PC-3 (cell line): Measurements from ENCODE around the gene CTNS. TPM values are rescaled to one million over a fixed set of nuclear protein-coding genes. Genes with fewer than 3 reads are reported as not detected.

ENCODE experiments used
- ATAC-seq: fragments of 200-7000 bp; cut with Tn5 transposase; 2 replicates; pipeline ENCODE4 v1.9.1; 2020; ENCODE audit warnings: mild to moderate bottlenecking, moderate library complexity
- BruUV-seq: library from RNA; stranded (reverse); fragments of 400-500 nt; replicated peaks from 2 replicates; lab custom pipeline; 2021; lab: Mats Ljungman, UMichigan
- CTCF ChIA-PET: fragments of 300-600 bp; sonication (Branson Sonifier 250); formaldehyde crosslinking; loops from one replicate; lab custom pipeline; 2022; ENCODE audit warnings: antibody characterized with exemption; lab: Charles Lee
- POLR2A ChIA-PET: fragments of 300-600 bp; sonication (Branson Sonifier 250); formaldehyde crosslinking; loops from one replicate; lab custom pipeline; 2022; ENCODE audit warnings: antibody characterized with exemption; ENCODE audit not compliant: unreplicated experiment; lab: Charles Lee
- DNase-seq: peaks from one replicate; pipeline ENCODE4 v3.0.0-alpha.2; 2015
- H2AFZ ChIP-seq: fragments of 300-600 bp; sonication (generic); 2 replicates; pipeline ENCODE4 v1.6.0; 2016; ENCODE audit warnings: antibody characterized with exemption, low read length
- H3F3A ChIP-seq: fragments of 300-600 bp; sonication (generic); one replicate; pipeline ENCODE4 v1.6.0; 2017; ENCODE audit warnings: antibody characterized with exemption, low read length, control low read depth, mild to moderate bottlenecking; ENCODE audit not compliant: unreplicated experiment
- H3K27ac ChIP-seq: fragments of 300-600 bp; sonication (generic); 2 replicates; pipeline ENCODE4 v1.5.1; 2016; ENCODE audit warnings: mild to moderate bottlenecking, low read length
- H3K27me3 ChIP-seq: fragments of 300-600 bp; sonication (generic); 2 replicates; pipeline ENCODE4 v1.6.1; 2016; ENCODE audit warnings: low read length, mixed read lengths
- H3K36me3 ChIP-seq: fragments of 300-600 bp; sonication (generic); 2 replicates; pipeline ENCODE4 v1.6.1; 2016; ENCODE audit warnings: low read depth, mixed run types, low read length, mixed read lengths
- H3K4me1 ChIP-seq: fragments of 300-600 bp; sonication (generic); 2 replicates; pipeline ENCODE4 v1.5.1; 2016; ENCODE audit warnings: low read length; ENCODE audit not compliant: insufficient read depth
- H3K4me2 ChIP-seq: fragments of 300-600 bp; sonication (generic); 2 replicates; pipeline ENCODE4 v1.6.0; 2016; ENCODE audit warnings: low read length
- H3K4me3 ChIP-seq: fragments of 300-600 bp; sonication (generic); 2 replicates; pipeline ENCODE4 v1.5.1; 2016; ENCODE audit warnings: mild to moderate bottlenecking, low read length, mixed read lengths
- H3K79me2 ChIP-seq: fragments of 300-600 bp; sonication (generic); 2 replicates; pipeline ENCODE4 v1.6.1; 2017; ENCODE audit warnings: low read length, mixed read lengths
- H3K9ac ChIP-seq: fragments of 300-600 bp; sonication (generic); 2 replicates; pipeline ENCODE4 v1.6.0; 2016; ENCODE audit warnings: mild to moderate bottlenecking, low read length
- H3K9me2 ChIP-seq: fragments of 300-600 bp; sonication (generic); replicated peaks from 2 replicates; pipeline ENCODE4 v1.6.1; 2016; ENCODE audit warnings: mixed run types, low read length, mixed read lengths
- H3K9me3 ChIP-seq: fragments of 300-600 bp; sonication (generic); 2 replicates; pipeline ENCODE4 v1.6.1; 2016; ENCODE audit warnings: low read length, mixed read lengths
- H4K20me1 ChIP-seq: fragments of 300-600 bp; sonication (generic); 2 replicates; pipeline ENCODE4 v1.6.1; 2016; ENCODE audit warnings: low read length, mixed read lengths
- EZH2 ChIP-seq: fragments of 300-600 bp; sonication (generic); IDR thresholded peaks from one replicate; pipeline ENCODE4 v1.6.1; 2017; ENCODE audit warnings: antibody characterized with exemption, mild to moderate bottlenecking, low read length; ENCODE audit not compliant: unreplicated experiment
- EZH2phosphoT487 ChIP-seq: fragments of 300-600 bp; sonication (generic); IDR thresholded peaks from 2 replicates; pipeline ENCODE4 v1.6.1; 2018; ENCODE audit warnings: mild to moderate bottlenecking, antibody characterized with exemption, low read length, borderline replicate concordance
- intact Hi-C: fragments of 100-400 bp; cut with micrococcal nuclease; formaldehyde crosslinking; loops from 2 replicates; pipeline ENCODE4 v1.9.0; 2023
- total RNA-seq: library from RNA; depleted of rRNA; stranded (reverse); fragments of >200 nt; gene quantifications from 2 replicates; pipeline ENCODE4 v1.2.3, GENCODE V29; 2014
- TF ChIP-seq, protein P1 (sequence below): fragments of 300-600 bp; sonication (generic); conservative IDR thresholded peaks from 2 replicates; pipeline ENCODE4 v1.5.1; 2017; ENCODE audit warnings: antibody characterized with exemption, low read depth, mild to moderate bottlenecking, low read length

CTNS gene
- total RNA-seq, 1 experiment from 2014 or later = 10.2 TPM

DNA sequence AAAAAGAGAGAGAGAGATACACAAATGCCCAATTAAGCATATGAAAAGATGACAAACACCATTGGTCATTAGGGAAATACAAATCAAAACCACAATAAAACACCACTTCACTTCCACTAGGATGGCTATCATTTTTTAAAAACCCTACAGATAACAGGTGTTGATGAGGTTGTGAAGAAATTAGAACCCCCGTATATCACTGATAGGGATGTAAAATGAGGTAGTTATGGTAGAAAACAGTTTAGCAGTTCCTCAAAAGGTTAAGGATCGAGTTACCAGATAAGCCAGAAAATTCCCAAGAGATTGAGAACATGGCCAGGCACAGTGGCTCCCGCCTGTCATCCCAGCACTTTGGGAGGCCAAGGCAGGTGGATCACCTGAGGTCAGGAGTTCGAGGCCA is 56.6 kb downstream of the CTNS start:
- H3K4me2 ChIP-seq = no peak overlapping the region

DNA sequence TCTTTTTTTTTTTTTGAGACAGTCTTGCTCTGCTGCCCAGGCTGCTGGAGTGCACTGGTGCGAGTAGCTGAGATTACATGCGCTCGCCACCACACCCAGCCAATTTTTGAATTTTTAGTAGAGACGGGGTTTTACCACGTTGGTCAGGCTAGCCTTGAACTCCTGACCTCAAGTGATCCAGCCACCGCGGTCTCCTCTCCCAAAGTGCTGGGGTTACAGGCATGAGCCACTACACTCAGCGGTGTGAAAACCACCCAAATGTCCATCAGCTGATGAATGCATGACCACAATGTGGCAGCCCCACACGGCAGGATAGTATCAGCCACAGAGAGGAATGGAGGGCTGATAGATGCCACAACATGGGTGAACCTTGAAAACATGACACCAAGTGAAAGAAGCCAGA is 57.3 kb downstream of the CTNS start:
- no peaks in the 10 kb centered on the region for H3K27me3 ChIP-seq
- DNase-seq (no peak), ATAC-seq (no peak)
- intact Hi-C loops = no loop called here
- ChIA-PET CTCF (no interaction called here), POLR2A (no interaction called here)
- TF ChIP-seq, protein P1, sequence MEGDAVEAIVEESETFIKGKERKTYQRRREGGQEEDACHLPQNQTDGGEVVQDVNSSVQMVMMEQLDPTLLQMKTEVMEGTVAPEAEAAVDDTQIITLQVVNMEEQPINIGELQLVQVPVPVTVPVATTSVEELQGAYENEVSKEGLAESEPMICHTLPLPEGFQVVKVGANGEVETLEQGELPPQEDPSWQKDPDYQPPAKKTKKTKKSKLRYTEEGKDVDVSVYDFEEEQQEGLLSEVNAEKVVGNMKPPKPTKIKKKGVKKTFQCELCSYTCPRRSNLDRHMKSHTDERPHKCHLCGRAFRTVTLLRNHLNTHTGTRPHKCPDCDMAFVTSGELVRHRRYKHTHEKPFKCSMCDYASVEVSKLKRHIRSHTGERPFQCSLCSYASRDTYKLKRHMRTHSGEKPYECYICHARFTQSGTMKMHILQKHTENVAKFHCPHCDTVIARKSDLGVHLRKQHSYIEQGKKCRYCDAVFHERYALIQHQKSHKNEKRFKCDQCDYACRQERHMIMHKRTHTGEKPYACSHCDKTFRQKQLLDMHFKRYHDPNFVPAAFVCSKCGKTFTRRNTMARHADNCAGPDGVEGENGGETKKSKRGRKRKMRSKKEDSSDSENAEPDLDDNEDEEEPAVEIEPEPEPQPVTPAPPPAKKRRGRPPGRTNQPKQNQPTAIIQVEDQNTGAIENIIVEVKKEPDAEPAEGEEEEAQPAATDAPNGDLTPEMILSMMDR = no peak
- TF ChIP-seq EZH2 (no peak), EZH2phosphoT487 (no peak)
- H2AFZ ChIP-seq = no peak overlapping the region
- H3F3A ChIP-seq = no peaks in the 10 kb centered on the region
- no peak overlapping the region for H3K4me3 ChIP-seq
- BruUV-seq = no TSS peak
- H3K9me3 ChIP-seq = no peaks in the 10 kb centered on the region
- no peak overlapping the region for H3K9ac ChIP-seq
- 0 out of 2 replicates have a peak, but pooled peaks cover 4% of the 10 kb centered on the region for H3K79me2 ChIP-seq
- H4K20me1 ChIP-seq = no peaks in the 10 kb centered on the region
- H3K9me2 ChIP-seq = no peaks in the 10 kb centered on the region
- no peaks in the 10 kb centered on the region for H3K36me3 ChIP-seq
- no peak overlapping the region for H3K4me2 ChIP-seq
- peaks cover 4% of the 10 kb centered on the region; the same call in 1 of the 2 replicates for H3K4me1 ChIP-seq
- H3K27ac ChIP-seq = no peak overlapping the region

More for the DNA sequence above, 56.6 kb downstream of the CTNS start:
- Histone ChIP-seq H4K20me1 (no peaks in the 10 kb centered on the region), H3K27me3 (no peaks in the 10 kb centered on the region), H3K9me3 (no peaks in the 10 kb centered on the region), H3K4me1 (peaks cover 4% of the 10 kb centered on the region; the same call in 1 of the 2 replicates), H3K4me3 (no peak overlapping the region), H3K9me2 (no peaks in the 10 kb centered on the region), H3K36me3 (no peaks in the 10 kb centered on the region), H3K27ac (no peak overlapping the region), H3K79me2 (0 out of 2 replicates have a peak, but pooled peaks cover 4% of the 10 kb centered on the region), H3F3A (no peaks in the 10 kb centered on the region), H2AFZ (no peak overlapping the region), H3K9ac (no peak overlapping the region)
- TF ChIP-seq EZH2phosphoT487 = no peak
- TF ChIP-seq, protein P1 = no peak
- no peak for TF ChIP-seq EZH2
- intact Hi-C loops = no loop called here
- BruUV-seq = no TSS peak
- DNase-seq (no peak), ATAC-seq (no peak)
- POLR2A ChIA-PET = no interaction called here
- CTCF ChIA-PET = no interaction called here

GRCh38 chr17:3695129-3695722 is 58.7 kb downstream of the CTNS start:
- Histone ChIP-seq H3K4me2 (peak overlapping the region; percentile 91), H3K9ac (peak overlapping the region; percentile 36), H3K79me2 (0 out of 2 replicates have a peak, but pooled peaks cover 4% of the 10 kb centered on the region), H3K27ac (no peak overlapping the region), H3K9me2 (no peaks in the 10 kb centered on the region), H3K27me3 (no peaks in the 10 kb centered on the region), H3K36me3 (no peaks in the 10 kb centered on the region), H4K20me1 (no peaks in the 10 kb centered on the region), H3K9me3 (no peaks in the 10 kb centered on the region), H2AFZ (peak overlapping the region; percentile 75), H3K4me3 (peak overlapping the region; percentile 68), H3K4me1 (peaks cover 4% of the 10 kb centered on the region; the same call in 1 of the 2 replicates), H3F3A (no peaks in the 10 kb centered on the region)
- TF ChIP-seq, protein P1 = no peak
- TF ChIP-seq EZH2 (no peak), EZH2phosphoT487 (no peak)
- DNase-seq (peak; percentile 9), ATAC-seq (peak; percentile 43)
- BruUV-seq = no TSS peak
- ChIA-PET CTCF (no interaction called here), POLR2A (no interaction called here)
- intact Hi-C loops = no loop called here
